Spleen (tissue), 3 donors: ENCODE results near the gene FXYD2.

Source experiments
- POLR2A ChIP-seq, 3 donors: fragments of 450-650 bp; IDR thresholded peaks; one replicate each; pipeline ENCODE4 v1.5.1; 2017; ENCODE audit warnings: antibody characterized with exemption in 3 of 3, mild to moderate bottlenecking in 1 of 3
- POLR2AphosphoS5 ChIP-seq, 3 donors: sonication (generic); formaldehyde crosslinking; IDR thresholded peaks; one replicate each; pipeline ENCODE4 v1.5.1; 2017; ENCODE audit warnings: antibody characterized with exemption in 3 of 3

GRCh38 chr11:117816846-117817367 is 7.6 kb downstream of the FXYD2 start:
- no peak for TF ChIP-seq POLR2AphosphoS5 (IDR thresholded peaks at IDR 0.05)
- TF ChIP-seq POLR2A (IDR thresholded peaks at IDR 0.05): no peak
